Measurements from ENCODE around the gene VWA5A.

Gene VWA5A

GRCh38 chr11:124172599-124172998 lies 57.3 kb downstream of the VWA5A start:
- no peak for TF ChIP-seq CTCF (conservative IDR thresholded peaks at IDR 0.05; ENCODE audit: low read depth, low read length)
- no peak for DNase-seq (ENCODE audit: low read depth)

GRCh38 chr11:124174001-124174583 lies 58.8 kb downstream of the VWA5A start:
- DNase-seq (ENCODE audit: low read depth) = peak; percentile 92
- no peak for TF ChIP-seq CTCF (conservative IDR thresholded peaks at IDR 0.05; ENCODE audit: low read depth, low read length)
- H3K4me3 ChIP-seq (ENCODE audit: low read depth, low read length) = no peak overlapping the region

More at GRCh38 chr11:124172599-124172998, 57.3 kb downstream of the VWA5A start:
- no peak overlapping the region for H3K4me3 ChIP-seq (ENCODE audit: low read depth, low read length)

DNA sequence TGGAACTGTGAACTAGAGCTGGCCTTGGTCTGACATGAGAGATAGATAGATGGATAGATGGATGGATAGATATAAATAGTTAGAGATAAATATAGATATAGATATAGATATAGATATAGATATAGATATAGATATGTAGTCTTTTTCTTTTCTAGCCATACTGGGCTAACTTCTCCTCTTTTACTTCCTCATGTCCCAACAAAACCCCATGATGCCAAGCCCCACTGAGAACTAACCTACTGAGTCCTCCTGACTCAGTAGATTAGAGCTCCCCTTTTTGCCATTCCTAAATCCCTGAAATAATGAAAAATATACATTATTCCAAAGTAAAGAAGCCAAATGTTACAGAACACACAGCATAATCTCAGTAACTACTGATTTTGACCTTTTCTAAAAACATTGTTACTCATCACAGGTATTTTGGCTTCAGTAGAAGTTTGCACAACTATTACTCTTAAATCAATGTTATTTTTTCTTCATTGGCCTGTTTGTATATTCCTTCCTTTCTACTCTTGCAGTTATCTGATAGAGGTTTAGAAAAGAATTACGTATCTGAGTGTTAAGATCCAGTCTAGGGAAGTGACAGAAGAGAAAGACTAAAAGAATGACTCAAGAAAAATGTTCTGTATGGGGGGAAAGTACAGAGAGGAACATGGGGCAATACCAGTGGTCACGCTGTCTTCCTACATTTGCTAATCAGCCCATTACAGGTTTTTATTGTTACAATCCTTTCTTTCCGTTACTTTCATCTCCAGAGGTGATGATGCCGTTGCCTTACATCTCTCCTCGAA lies 61.9 kb downstream of the VWA5A start:
- TF ChIP-seq CTCF (conservative IDR thresholded peaks at IDR 0.05; ENCODE audit: low read depth, low read length) = no peak
- DNase-seq (ENCODE audit: low read depth) = peak; percentile 18
- no peak overlapping the region for H3K4me3 ChIP-seq (ENCODE audit: low read depth, low read length)

- TF ChIP-seq CTCF (conservative IDR thresholded peaks at IDR 0.05; ENCODE audit: low read depth, low read length) = no peak
- DNase-seq (ENCODE audit: low read depth) = peak; percentile 31
- H3K4me3 ChIP-seq (ENCODE audit: low read depth, low read length) = no peak overlapping the region
Observed at GRCh38 chr11:124179310-124179709, 64.1 kb downstream of the VWA5A start.

DNA sequence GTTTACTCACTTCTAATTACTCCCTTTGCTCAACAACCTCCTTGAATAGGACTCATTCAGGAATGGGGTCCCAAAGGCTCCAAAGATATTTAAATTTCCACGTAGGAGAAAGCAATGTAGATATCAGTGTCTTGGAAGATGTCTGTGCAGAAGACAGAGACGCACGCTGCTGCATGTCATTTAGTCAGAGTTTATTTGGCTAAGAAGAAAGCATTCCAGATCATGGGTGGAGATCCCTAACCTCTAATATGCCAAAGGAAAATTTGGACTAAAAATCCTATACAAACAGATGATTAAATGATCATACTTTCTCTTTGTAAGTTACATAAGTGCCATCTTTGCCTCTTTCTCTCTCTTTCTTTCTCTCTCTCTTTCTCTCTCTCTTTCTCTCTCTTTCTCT lies 67.8 kb downstream of the VWA5A start, which contains the start of gene OR10D3:
Gene OR10D3, plus strand, starts transcription at position 278 of the 400 bp plus-strand sequence. CDS start 1,925 bp downstream, outside the sequence.
- H3K4me3 ChIP-seq (ENCODE audit: low read depth, low read length) = no peak within 1 kb of the TSS
- no peak for TF ChIP-seq CTCF (conservative IDR thresholded peaks at IDR 0.05; ENCODE audit: low read depth, low read length)
- no peak for DNase-seq (ENCODE audit: low read depth)

- no peak for DNase-seq (ENCODE audit: low read depth)
- no peak overlapping the region for H3K4me3 ChIP-seq (ENCODE audit: low read depth, low read length)
- no peak for TF ChIP-seq CTCF (conservative IDR thresholded peaks at IDR 0.05; ENCODE audit: low read depth, low read length)
Observed at GRCh38 chr11:124190298-124191139, 75.3 kb downstream of the VWA5A start.

Measured in choroid plexus epithelial cell (primary cell).